ENCODE measurements around the gene DIP2C.
"Not testable (repeated sequence)": the region's sequence is repeated elsewhere in the genome, so short reads cannot be mapped to it uniquely, and the experiment has no call there.

Gene DIP2C

GRCh38 chr10:479706-480497 is 209.6 kb downstream of the DIP2C start:
- not testable (repeated sequence) for DNase-seq (ENCODE audit: low spot score)

GRCh38 chr10:478471-479245 is 210.8 kb downstream of the DIP2C start:
- no peak for DNase-seq (ENCODE audit: low spot score)

GRCh38 chr10:477620-478019 is 211.8 kb downstream of the DIP2C start:
- DNase-seq (ENCODE audit: low spot score), result no peak

GRCh38 chr10:476455-476780 is 213.1 kb downstream of the DIP2C start:
- no peak for DNase-seq (ENCODE audit: low spot score)

GRCh38 chr10:475709-476454 is 213.6 kb downstream of the DIP2C start:
- no peak for DNase-seq (ENCODE audit: low spot score)

GRCh38 chr10:474946-475345 is 214.5 kb downstream of the DIP2C start:
- DNase-seq (ENCODE audit: low spot score), result no peak

GRCh38 chr10:474406-474805 is 215.1 kb downstream of the DIP2C start:
- DNase-seq (ENCODE audit: low spot score), result no peak

- no peak for DNase-seq (ENCODE audit: low spot score)
These were observed 217.1 kb downstream of the DIP2C start for GRCh38 chr10:472241-472910.

GRCh38 chr10:470339-471003 is 219.0 kb downstream of the DIP2C start:
- no peak for DNase-seq (ENCODE audit: low spot score)

- no peak for DNase-seq (ENCODE audit: low spot score)
These were observed 219.5 kb downstream of the DIP2C start for GRCh38 chr10:469947-470338.

- DNase-seq (ENCODE audit: low spot score), result no peak
These were observed 229.7 kb downstream of the DIP2C start for GRCh38 chr10:459743-460142.

- no peak for DNase-seq (ENCODE audit: low spot score)
These were observed 231.0 kb downstream of the DIP2C start for GRCh38 chr10:458421-458851.

GRCh38 chr10:456486-456885 is 233.0 kb downstream of the DIP2C start:
- no peak for DNase-seq (ENCODE audit: low spot score)

GRCh38 chr10:454860-455259 is 234.6 kb downstream of the DIP2C start:
- DNase-seq (ENCODE audit: low spot score), result no peak

- no peak for DNase-seq (ENCODE audit: low spot score)
These were observed 235.8 kb downstream of the DIP2C start for GRCh38 chr10:453647-454046.

GRCh38 chr10:452512-453426 is 236.7 kb downstream of the DIP2C start:
- no peak for DNase-seq (ENCODE audit: low spot score)

GRCh38 chr10:451856-452255 is 237.6 kb downstream of the DIP2C start:
- DNase-seq (ENCODE audit: low spot score), result no peak

GRCh38 chr10:451021-451471 is 238.4 kb downstream of the DIP2C start:
- DNase-seq (ENCODE audit: low spot score), result peak; percentile 41

- no peak for DNase-seq (ENCODE audit: low spot score)
These were observed 239.0 kb downstream of the DIP2C start for GRCh38 chr10:450463-450862.

- DNase-seq (ENCODE audit: low spot score), result not testable (repeated sequence)
These were observed 240.1 kb downstream of the DIP2C start for GRCh38 chr10:449331-449730.

Measured in germinal center (tissue), 1 donor.